OCI-LY3 (cell line): Measurements from ENCODE around the gene LRRC57.

Source experiments
- H2AFZ ChIP-seq: fragments of 200-600, 300-600 bp; shearing (Covaris generic); 2 replicates; pipeline ENCODE4 v1.6.0; 2014; ENCODE audit warnings: antibody characterized with exemption, low read depth, low read length
- H3K27ac ChIP-seq: fragments of 200-600, 300-600 bp; sonication (generic); 2 replicates; pipeline ENCODE4 v1.5.1; 2014; ENCODE audit warnings: mild to moderate bottlenecking, low read length, moderate library complexity, mixed read lengths
- H3K27me3 ChIP-seq: fragments of 200-600, 300-600 bp; sonication (generic); 2 replicates; pipeline ENCODE4 v1.6.1; 2014; ENCODE audit warnings: low read depth, low read length, mixed read lengths
- H3K36me3 ChIP-seq: fragments of 200-600, 300-600 bp; sonication (generic); replicated peaks from 2 replicates; pipeline ENCODE3; 2014; ENCODE audit warnings: low read depth, low read length, mixed read lengths
- H3K4me1 ChIP-seq: fragments of 300-600, 200-600 bp; sonication (generic); 2 replicates; pipeline ENCODE4 v1.6.1; 2014; ENCODE audit warnings: low read length, mixed read lengths
- H3K4me2 ChIP-seq: fragments of 200-600, 300-600 bp; sonication (generic); 2 replicates; pipeline ENCODE4 v1.6.1; 2014; ENCODE audit warnings: low read length, mixed read lengths
- H3K4me3 ChIP-seq: fragments of 300-600, 200-600 bp; sonication (generic); 2 replicates; pipeline ENCODE4 v1.5.1; 2014; ENCODE audit warnings: antibody characterized with exemption, mild to moderate bottlenecking, low read length, moderate library complexity
- H3K79me2 ChIP-seq: fragments of 300-600, 200-600 bp; shearing (Covaris generic); 2 replicates; pipeline ENCODE4 v1.6.1; 2014; ENCODE audit warnings: mild to moderate bottlenecking, low read length, mixed read lengths
- H3K9ac ChIP-seq: fragments of 300-600, 200-600 bp; shearing (Covaris generic); 2 replicates; pipeline ENCODE4 v1.6.0; 2014; ENCODE audit warnings: mild to moderate bottlenecking, low read length, moderate library complexity
- H3K9me3 ChIP-seq: fragments of 200-600, 300-600 bp; shearing (Covaris generic); 2 replicates; pipeline ENCODE4 v1.6.1; 2014; ENCODE audit warnings: low read length, mixed read lengths; ENCODE audit not compliant: insufficient read depth
- H4K20me1 ChIP-seq: fragments of 200-600, 300-600 bp; sonication (generic); 2 replicates; pipeline ENCODE4 v1.6.1; 2016; ENCODE audit warnings: low read length, mixed read lengths; ENCODE audit not compliant: insufficient read depth
- EZH2phosphoT487 ChIP-seq: fragments of 200-600 bp; shearing (Covaris generic); IDR thresholded peaks from 2 replicates; pipeline ENCODE4 v1.6.1; 2018; ENCODE audit warnings: antibody characterized with exemption, mixed run types, low read depth
- TF ChIP-seq, protein P1 (sequence below): fragments of 200-600, 300-600 bp; sonication (generic); IDR thresholded peaks from 2 replicates; pipeline ENCODE4 v1.5.1; 2014; ENCODE audit warnings: antibody characterized with exemption, low read length, low read depth

Gene LRRC57

GRCh38 chr15:42503825-42504224 lies 44.8 kb downstream of the LRRC57 start:
- Histone ChIP-seq H3K9ac (no peak overlapping the region), H3K27ac (peak overlapping the region; percentile 50), H3K4me2 (peak overlapping the region; percentile 32; the same call in 1 of the 2 replicates), H3K4me1 (peaks cover 27% of the 10 kb centered on the region), H3K27me3 (no peaks in the 10 kb centered on the region), H3K79me2 (peaks cover 42% of the 10 kb centered on the region), H3K9me3 (no peaks in the 10 kb centered on the region), H4K20me1 (no peaks in the 10 kb centered on the region; the same call in 1 of the 2 replicates), H3K4me3 (no peak overlapping the region), H2AFZ (no peak overlapping the region), H3K36me3 (peaks cover 8% of the 10 kb centered on the region)
- TF ChIP-seq, protein P1, sequence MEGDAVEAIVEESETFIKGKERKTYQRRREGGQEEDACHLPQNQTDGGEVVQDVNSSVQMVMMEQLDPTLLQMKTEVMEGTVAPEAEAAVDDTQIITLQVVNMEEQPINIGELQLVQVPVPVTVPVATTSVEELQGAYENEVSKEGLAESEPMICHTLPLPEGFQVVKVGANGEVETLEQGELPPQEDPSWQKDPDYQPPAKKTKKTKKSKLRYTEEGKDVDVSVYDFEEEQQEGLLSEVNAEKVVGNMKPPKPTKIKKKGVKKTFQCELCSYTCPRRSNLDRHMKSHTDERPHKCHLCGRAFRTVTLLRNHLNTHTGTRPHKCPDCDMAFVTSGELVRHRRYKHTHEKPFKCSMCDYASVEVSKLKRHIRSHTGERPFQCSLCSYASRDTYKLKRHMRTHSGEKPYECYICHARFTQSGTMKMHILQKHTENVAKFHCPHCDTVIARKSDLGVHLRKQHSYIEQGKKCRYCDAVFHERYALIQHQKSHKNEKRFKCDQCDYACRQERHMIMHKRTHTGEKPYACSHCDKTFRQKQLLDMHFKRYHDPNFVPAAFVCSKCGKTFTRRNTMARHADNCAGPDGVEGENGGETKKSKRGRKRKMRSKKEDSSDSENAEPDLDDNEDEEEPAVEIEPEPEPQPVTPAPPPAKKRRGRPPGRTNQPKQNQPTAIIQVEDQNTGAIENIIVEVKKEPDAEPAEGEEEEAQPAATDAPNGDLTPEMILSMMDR: no peak
- TF ChIP-seq EZH2phosphoT487: no peak

- Histone ChIP-seq H4K20me1 (no peaks in the 10 kb centered on the region), H3K79me2 (peaks cover 55% of the 10 kb centered on the region), H3K9me3 (no peaks in the 10 kb centered on the region), H3K27ac (no peak overlapping the region), H2AFZ (no peak overlapping the region), H3K4me1 (peaks cover 32% of the 10 kb centered on the region), H3K36me3 (peaks cover 8% of the 10 kb centered on the region), H3K9ac (no peak overlapping the region), H3K27me3 (no peaks in the 10 kb centered on the region), H3K4me3 (no peak overlapping the region), H3K4me2 (0 out of 2 replicates have a peak overlapping the region, but pooled peaks have one; percentile 5)
- TF ChIP-seq, protein P1: no peak
- TF ChIP-seq EZH2phosphoT487: no peak
These were observed 46.1 kb downstream of the LRRC57 start for GRCh38 chr15:42502477-42502876.

DNA sequence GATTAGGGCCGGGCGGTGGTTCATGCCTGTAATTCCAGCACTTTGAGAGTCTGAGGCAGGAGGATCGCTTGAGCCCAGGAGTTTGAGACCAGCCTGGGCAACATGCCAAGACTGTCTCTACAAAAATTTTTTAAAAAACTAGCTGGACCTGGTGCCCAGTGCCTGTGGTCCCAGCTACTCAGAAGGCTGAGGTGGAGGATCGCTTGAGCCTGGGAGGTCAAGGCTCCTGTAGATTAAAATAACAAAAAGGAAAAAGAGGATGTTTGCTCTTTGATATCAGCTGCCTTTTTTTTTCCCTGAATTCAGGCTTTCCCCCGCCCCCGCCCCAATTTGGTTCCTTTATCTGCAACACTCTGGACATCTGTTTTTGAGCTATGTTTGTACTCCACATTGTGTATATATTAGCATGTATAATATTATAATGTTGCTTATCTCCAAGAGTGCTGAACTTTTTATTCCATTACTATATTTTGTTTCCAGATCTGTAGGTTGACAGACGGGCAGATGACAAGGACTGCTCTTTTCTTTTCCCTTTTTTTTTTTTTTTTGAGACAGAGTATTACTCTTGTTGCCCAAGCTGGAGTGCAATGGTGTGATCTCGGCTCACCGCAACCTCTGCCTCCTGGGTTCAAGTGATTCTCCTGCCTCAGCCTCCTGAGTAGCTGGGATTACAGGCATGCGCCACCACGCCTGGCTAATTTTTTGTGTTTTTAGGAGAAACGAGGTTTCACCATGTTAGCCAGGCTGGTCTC lies 48.6 kb downstream of the LRRC57 start:
- Histone ChIP-seq H3K79me2 (peaks cover 70% of the 10 kb centered on the region), H3K27ac (no peak overlapping the region), H3K9ac (no peak overlapping the region), H3K4me2 (no peak overlapping the region), H3K4me3 (no peak overlapping the region), H3K27me3 (no peaks in the 10 kb centered on the region), H3K9me3 (no peaks in the 10 kb centered on the region), H3K36me3 (peaks cover 8% of the 10 kb centered on the region), H2AFZ (no peak overlapping the region), H3K4me1 (peaks cover 38% of the 10 kb centered on the region), H4K20me1 (no peaks in the 10 kb centered on the region)
- TF ChIP-seq, protein P1: no peak
- TF ChIP-seq EZH2phosphoT487: no peak

DNA sequence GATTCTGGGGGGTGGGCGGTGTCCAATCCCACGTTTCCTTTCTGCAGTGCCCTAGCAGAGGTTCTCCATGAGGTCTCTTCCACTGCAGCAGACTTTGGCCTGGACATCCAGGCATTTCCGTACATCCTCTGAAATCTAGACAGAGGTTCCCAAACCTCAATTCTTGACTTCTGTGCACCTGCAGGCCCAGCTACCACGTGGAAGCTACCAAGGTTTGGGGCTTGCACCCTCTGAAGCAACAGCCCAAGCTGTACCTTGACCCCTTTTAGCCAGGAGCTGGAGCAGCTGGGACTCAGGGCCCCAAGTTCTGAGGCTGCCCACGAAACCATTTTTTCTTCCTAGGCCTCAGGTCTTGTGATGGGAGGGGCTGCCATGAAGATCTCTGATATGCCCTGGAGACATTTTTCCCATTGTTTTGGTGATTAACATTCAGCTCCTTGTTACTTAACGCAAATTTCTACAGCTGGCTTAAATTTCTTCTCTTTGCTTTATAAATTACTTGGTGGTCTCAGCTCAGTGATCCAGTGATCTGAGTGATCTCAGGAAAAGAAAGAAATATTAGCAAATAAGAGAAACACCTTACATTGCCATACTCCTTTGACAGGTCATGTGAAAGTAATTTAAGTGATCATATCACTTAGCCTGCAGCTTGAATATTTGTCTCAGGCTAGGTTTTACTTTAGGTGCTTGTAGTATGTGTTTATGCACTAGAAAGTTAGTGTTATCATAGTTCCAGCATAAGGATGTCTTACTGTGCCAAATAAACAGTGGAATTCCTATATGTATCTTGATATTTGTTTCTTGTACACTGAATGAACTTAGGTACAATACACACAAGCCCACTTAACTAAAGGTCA lies 50.2 kb downstream of the LRRC57 start:
- H3K4me3 ChIP-seq: no peak overlapping the region
- no peak for TF ChIP-seq EZH2phosphoT487
- TF ChIP-seq, protein P1: no peak
- H3K4me1 ChIP-seq: peaks cover 33% of the 10 kb centered on the region
- no peaks in the 10 kb centered on the region for H4K20me1 ChIP-seq
- no peak overlapping the region for H3K9ac ChIP-seq
- peaks cover 8% of the 10 kb centered on the region for H3K36me3 ChIP-seq
- peaks cover 62% of the 10 kb centered on the region for H3K79me2 ChIP-seq
- H2AFZ ChIP-seq: no peak overlapping the region
- no peaks in the 10 kb centered on the region for H3K27me3 ChIP-seq
- no peaks in the 10 kb centered on the region for H3K9me3 ChIP-seq
- H3K4me2 ChIP-seq: no peak overlapping the region
- H3K27ac ChIP-seq: no peak overlapping the region
